Measurements from ENCODE around the gene DLGAP4. TPM values are rescaled to one million over a fixed set of nuclear protein-coding genes. Genes with fewer than 3 reads are reported as not detected.

Gene DLGAP4
- total RNA-seq, 1 experiment from 2014 or later, result 40.3 TPM

DNA sequence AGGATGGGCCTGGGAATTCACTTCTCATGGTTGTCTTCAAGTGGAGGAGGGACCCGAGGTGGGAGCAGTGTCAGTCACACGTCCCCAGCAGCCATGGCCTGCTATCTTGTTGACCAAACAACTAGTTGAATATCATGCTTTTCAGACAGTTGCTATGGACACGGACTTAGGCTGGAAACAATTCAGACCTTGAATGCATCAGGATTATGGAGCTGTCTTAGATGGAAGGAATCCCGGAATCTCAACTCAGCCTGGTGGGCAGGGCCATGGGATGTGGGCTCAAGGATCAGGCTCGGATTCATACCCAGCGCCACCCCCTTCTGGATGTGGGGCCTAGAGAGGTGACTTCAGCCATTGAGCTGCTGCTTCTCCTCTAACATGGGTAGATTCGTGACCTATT lies 112.6 kb downstream of the DLGAP4 start:
- Histone ChIP-seq H3K4me1 (ENCODE audit: control insufficient read depth in 1 of 2, insufficient read depth in 2 of 2, low read length in 2 of 2) (no peaks in the 10 kb centered on the region), H2AFZ (ENCODE audit: low read depth, low read length, poor library complexity, severe bottlenecking) (no peak overlapping the region), H3K9me2 (ENCODE audit: insufficient read depth) (no peaks in the 10 kb centered on the region), H3K9ac (ENCODE audit: low read length) (no peak overlapping the region), H3K4me3 (replicated peaks in 1 of 2; ENCODE audit: low read depth in 1 of 2, low read length in 2 of 2) (no peak overlapping the region), H3K36me3 (ENCODE audit: control insufficient read depth in 1 of 2, insufficient read depth in 2 of 2, low read length in 2 of 2) (no peaks in the 10 kb centered on the region), H3K79me2 (ENCODE audit: insufficient read depth, low read length) (no peaks in the 10 kb centered on the region), H3K9me3 (ENCODE audit: control insufficient read depth in 1 of 2, insufficient read depth in 1 of 2, low read depth in 1 of 2, low read length in 2 of 2) (no peaks in the 10 kb centered on the region), H4K20me1 (ENCODE audit: insufficient read depth) (no peaks in the 10 kb centered on the region), H3K27ac (ENCODE audit: low read depth, low read length) (no peak overlapping the region), H3K27me3 (ENCODE audit: insufficient read depth, low read length) (no peaks in the 10 kb centered on the region), H3K4me2 (ENCODE audit: low read length) (no peak overlapping the region)
- DNase-seq (ENCODE audit: low read depth, low spot score), result no peak
- RAD21 ChIA-PET (ENCODE audit: low non-redundant PET in 1 of 2, low total read pairs in 2 of 2, uncharacterized antibody in 2 of 2, unreplicated experiment in 2 of 2), result interaction anchor here in 1 of 2 experiments (0.5 kb wide), 1 partner anchor 10 kb away, joined by 3 read pairs; no protein-coding TSS in a partner anchor
- no peak for ATAC-seq
- POLR2A ChIA-PET, result no interaction called here
- CTCF ChIA-PET, result no interaction called here
- TF ChIP-seq SP1 (IDR thresholded peaks at IDR 0.05; ENCODE audit: low read depth) (no peak), TCF7L2 (IDR thresholded peaks at IDR 0.05; ENCODE audit: borderline replicate concordance, extremely low read depth, insufficient read depth, insufficient read length) (no peak), JUND (IDR thresholded peaks at IDR 0.05) (no peak), CEBPB (IDR thresholded peaks at IDR 0.05; ENCODE audit: low read depth) (no peak), ZFX (IDR thresholded peaks at IDR 0.05) (no peak), SIN3A (IDR thresholded peaks at IDR 0.05; ENCODE audit: low read depth) (no peak), EGR1 (IDR thresholded peaks at IDR 0.05; ENCODE audit: low read depth) (no peak), EZH2 (IDR thresholded peaks at IDR 0.05) (no peak), YY1 (IDR thresholded peaks at IDR 0.05; ENCODE audit: extremely low read depth, insufficient replicate concordance, low read depth, low read length) (no peak), ELF1 (IDR thresholded peaks at IDR 0.05; ENCODE audit: borderline replicate concordance, low read depth) (no peak), RAD21 (IDR thresholded peaks at IDR 0.05; ENCODE audit: low read depth) (no peak), ZNF274 (IDR thresholded peaks at IDR 0.05; ENCODE audit: low read depth, low read length) (no peak), EZH2phosphoT487 (IDR thresholded peaks at IDR 0.05; ENCODE audit: borderline replicate concordance) (no peak)
- TF ChIP-seq, protein P1, sequence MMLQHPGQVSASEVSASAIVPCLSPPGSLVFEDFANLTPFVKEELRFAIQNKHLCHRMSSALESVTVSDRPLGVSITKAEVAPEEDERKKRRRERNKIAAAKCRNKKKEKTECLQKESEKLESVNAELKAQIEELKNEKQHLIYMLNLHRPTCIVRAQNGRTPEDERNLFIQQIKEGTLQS (IDR thresholded peaks at IDR 0.05), result no peak
- TF ChIP-seq, protein P2, sequence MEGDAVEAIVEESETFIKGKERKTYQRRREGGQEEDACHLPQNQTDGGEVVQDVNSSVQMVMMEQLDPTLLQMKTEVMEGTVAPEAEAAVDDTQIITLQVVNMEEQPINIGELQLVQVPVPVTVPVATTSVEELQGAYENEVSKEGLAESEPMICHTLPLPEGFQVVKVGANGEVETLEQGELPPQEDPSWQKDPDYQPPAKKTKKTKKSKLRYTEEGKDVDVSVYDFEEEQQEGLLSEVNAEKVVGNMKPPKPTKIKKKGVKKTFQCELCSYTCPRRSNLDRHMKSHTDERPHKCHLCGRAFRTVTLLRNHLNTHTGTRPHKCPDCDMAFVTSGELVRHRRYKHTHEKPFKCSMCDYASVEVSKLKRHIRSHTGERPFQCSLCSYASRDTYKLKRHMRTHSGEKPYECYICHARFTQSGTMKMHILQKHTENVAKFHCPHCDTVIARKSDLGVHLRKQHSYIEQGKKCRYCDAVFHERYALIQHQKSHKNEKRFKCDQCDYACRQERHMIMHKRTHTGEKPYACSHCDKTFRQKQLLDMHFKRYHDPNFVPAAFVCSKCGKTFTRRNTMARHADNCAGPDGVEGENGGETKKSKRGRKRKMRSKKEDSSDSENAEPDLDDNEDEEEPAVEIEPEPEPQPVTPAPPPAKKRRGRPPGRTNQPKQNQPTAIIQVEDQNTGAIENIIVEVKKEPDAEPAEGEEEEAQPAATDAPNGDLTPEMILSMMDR (IDR thresholded peaks at IDR 0.05 in 2 of 3, conservative IDR thresholded peaks at IDR 0.05 in 1 of 3; ENCODE audit: borderline replicate concordance in 1 of 3, insufficient read depth in 1 of 3, low read depth in 2 of 3, low read length in 2 of 3), result no peak
- TF ChIP-seq, protein P3, sequence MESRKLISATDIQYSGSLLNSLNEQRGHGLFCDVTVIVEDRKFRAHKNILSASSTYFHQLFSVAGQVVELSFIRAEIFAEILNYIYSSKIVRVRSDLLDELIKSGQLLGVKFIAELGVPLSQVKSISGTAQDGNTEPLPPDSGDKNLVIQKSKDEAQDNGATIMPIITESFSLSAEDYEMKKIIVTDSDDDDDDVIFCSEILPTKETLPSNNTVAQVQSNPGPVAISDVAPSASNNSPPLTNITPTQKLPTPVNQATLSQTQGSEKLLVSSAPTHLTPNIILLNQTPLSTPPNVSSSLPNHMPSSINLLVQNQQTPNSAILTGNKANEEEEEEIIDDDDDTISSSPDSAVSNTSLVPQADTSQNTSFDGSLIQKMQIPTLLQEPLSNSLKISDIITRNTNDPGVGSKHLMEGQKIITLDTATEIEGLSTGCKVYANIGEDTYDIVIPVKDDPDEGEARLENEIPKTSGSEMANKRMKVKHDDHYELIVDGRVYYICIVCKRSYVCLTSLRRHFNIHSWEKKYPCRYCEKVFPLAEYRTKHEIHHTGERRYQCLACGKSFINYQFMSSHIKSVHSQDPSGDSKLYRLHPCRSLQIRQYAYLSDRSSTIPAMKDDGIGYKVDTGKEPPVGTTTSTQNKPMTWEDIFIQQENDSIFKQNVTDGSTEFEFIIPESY (IDR thresholded peaks at IDR 0.05; ENCODE audit: extremely low read depth, insufficient replicate concordance, low read length), result no peak
- TF ChIP-seq, protein P4, sequence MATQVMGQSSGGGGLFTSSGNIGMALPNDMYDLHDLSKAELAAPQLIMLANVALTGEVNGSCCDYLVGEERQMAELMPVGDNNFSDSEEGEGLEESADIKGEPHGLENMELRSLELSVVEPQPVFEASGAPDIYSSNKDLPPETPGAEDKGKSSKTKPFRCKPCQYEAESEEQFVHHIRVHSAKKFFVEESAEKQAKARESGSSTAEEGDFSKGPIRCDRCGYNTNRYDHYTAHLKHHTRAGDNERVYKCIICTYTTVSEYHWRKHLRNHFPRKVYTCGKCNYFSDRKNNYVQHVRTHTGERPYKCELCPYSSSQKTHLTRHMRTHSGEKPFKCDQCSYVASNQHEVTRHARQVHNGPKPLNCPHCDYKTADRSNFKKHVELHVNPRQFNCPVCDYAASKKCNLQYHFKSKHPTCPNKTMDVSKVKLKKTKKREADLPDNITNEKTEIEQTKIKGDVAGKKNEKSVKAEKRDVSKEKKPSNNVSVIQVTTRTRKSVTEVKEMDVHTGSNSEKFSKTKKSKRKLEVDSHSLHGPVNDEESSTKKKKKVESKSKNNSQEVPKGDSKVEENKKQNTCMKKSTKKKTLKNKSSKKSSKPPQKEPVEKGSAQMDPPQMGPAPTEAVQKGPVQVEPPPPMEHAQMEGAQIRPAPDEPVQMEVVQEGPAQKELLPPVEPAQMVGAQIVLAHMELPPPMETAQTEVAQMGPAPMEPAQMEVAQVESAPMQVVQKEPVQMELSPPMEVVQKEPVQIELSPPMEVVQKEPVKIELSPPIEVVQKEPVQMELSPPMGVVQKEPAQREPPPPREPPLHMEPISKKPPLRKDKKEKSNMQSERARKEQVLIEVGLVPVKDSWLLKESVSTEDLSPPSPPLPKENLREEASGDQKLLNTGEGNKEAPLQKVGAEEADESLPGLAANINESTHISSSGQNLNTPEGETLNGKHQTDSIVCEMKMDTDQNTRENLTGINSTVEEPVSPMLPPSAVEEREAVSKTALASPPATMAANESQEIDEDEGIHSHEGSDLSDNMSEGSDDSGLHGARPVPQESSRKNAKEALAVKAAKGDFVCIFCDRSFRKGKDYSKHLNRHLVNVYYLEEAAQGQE (IDR thresholded peaks at IDR 0.05; ENCODE audit: low read depth), result no peak
- intact Hi-C loops (cut with micrococcal nuclease), result no loop called here
- BruUV-seq (replicated peaks), result no TSS peak
